Measurements from ENCODE around the gene SORCS2.
"Not testable (repeated sequence)": the region's sequence is repeated elsewhere in the genome, so short reads cannot be mapped to it uniquely, and the experiment has no call there.

Gene SORCS2

DNA sequence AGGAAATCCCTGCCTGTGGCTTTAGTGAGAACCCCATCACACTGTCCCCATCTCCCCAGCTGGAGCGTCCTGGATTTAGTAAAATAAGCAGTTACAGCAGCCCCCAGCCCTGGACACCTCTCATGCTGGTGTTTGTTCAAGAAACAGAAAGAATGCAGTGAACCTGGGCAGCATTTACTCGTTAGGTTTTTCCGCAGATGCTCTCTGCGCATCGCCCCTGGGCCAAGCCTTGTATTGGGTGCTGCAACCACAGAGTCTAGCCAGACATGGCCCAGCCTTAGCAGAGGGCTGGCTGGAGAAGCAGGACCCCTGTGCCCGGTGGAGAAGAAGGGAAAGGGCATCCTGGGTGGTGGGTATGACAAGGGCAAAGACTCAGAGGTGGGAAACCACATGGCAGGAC, 378.7 kb downstream of the SORCS2 start:
- no peak for DNase-seq

DNA sequence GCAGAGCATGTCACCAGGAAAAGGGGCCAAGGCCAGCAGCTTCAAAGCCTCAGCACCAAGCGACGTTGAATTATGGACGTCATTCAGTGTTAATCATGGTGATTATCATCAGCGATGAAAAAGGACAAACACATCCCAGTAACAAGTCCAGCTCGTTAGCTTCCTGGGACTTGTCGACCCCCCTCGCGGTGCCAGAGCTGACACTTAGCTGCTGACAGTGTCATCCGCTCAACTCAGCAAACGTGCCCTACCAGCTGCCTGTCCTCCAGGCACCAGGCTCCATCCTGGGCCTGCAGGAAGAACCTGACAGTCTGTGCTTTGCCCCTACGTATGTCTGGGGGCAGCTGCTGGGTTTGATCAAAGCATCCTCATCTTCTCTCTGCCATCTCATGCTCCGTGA, 379.4 kb downstream of the SORCS2 start:
- DNase-seq, result no peak

DNA sequence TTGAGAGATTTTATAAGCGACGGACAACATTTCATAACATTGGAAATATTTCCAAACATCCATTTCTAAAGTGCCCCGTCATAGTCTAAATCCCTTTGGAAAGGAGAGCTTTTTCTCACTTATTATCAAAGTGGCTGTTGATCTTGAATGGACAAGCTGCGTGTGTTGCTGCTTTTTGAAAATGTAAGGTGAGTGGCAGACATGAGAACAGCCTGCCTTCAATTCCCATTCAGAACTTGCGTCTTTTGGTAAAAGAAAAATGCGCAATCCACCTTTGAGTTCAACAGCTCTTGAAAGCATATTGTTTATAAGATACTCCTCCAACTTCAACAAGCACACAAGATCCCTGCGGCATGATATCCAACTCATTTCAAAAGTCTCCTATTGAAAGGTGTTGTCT, 380.6 kb downstream of the SORCS2 start:
- DNase-seq, result no peak

DNA sequence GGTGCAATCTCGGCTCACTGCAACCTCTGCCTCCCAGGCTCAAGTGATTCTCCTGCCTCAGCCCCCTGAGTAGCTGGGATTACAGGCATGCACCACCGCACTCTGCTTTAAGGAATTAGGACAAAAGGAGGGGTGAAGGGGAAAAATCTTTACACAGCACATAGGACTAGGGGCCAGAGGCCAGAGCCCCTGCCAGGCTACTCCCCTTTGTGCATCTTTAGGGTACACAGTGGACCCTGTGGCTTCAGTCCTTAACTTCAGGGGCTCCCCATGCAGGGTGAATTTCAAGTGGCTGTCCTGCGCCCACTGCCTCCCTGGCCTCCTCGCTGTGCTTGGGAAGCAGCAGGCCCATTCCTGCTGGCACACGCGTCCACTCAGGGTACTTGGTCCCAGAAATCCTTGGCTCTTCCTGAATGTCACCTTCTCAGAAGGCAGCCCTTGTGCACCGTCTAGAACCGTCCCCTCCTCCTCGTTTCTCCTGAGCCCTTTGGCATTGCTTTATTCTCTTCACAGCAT, 381.3 kb downstream of the SORCS2 start:
- DNase-seq, result no peak

DNA sequence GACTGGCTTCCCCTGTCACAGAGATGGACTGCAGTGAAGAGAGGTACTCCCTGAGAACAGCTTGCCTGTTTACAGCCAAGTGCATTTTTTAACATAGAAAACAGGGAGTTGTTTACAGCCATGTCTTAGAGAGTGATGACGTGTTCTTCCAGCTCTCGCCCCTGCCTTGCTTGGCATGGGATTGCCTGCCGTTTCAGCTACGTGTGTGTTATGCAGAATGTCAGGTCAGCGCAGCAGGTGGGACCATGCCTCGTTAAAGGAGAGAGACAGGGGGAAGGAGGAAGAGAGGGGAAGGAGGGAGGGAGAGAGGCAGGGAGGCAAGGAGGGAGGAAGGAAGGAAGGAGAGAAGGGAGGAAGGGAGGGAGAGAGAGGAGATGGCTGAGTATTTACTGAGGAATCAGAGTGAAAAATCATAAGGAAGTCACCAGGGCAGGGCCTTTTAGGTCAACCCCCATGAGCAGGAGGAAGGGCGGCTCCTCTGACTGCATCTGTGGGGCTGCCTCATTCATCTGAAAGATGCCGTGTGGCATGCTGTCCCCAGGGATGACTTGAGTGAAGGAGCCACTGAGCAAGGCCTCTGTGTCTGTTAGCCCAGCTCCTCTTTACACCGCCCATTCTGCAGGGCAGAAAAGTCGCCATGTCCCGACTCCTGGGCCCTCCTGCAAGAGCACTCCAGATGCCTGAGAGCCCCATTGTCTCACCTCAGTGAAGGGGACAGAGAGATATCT, 382.1 kb downstream of the SORCS2 start:
- no peak for DNase-seq

DNA sequence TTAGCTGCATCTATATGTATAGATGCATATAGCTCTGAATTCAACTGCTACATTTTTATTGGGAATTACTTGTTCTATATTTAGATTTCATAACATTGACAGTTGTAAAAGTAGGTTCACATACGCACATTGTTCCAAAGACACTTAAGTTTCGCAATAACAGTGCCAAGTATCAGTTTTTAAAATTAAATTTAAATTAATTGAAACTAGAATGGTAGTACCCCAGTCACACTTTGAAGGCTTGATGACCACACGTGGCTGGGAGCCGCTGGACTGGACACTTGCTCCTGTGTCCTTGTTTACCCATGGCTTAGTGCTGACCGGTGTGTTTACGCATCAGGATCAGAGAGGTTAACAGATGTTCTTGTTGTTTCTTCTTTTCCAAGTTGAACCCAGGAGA, 383.1 kb downstream of the SORCS2 start:
- no peak for DNase-seq

DNA sequence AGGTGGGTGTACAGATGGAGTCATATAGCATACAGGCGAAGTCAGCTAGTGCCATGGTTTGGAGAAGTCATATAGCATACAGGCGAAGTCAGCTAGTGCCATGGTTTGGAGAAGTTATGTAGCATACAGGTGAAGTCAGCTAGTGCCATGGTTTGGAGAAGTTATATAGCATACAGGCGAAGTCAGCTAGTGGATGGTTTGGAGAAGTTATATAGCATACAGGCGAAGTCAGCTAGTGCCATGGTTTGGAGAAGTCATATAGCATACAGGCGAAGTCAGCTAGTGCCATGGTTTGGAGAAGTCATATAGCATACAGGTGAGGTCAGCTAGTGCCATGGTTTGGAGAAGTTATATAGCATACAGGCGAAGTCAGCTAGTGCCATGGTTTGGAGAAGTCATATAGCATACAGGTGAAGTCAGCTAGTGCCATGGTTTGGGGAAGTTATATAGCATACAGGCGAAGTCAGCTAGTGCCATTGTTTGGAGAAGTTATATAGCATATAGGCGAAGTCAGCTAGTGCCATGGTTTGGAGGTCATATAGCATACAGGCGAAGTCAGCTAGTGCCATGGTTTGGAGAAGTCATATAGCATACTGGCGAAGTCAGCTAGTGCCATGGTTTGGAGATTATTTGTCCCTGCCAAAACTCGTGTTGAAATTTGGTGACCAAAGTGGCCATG, 385.2 kb downstream of the SORCS2 start:
- DNase-seq, result not testable (repeated sequence)

DNA sequence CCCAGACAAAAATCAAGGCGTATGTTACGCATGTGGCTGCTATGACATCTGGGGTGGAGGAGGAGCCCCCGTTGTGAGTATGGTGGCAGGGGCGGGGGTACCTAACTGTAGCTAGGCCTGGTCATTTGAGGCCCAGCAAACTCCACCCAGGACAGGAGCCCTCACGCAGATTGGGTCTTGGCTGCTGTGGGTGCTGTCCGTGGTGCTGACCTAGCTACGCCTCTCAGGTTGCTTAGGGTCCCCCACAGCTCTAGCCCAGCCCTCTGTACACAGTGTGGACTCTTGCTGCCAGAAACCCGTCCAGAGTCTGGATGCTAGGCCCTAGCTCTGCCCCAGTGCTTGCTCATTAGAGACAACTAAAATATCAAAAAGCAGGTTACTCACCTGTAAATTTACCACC, 389.1 kb downstream of the SORCS2 start:
- DNase-seq, result peak in 3 of 4 experiments; percentile 13 to 44 (median 40)

DNA sequence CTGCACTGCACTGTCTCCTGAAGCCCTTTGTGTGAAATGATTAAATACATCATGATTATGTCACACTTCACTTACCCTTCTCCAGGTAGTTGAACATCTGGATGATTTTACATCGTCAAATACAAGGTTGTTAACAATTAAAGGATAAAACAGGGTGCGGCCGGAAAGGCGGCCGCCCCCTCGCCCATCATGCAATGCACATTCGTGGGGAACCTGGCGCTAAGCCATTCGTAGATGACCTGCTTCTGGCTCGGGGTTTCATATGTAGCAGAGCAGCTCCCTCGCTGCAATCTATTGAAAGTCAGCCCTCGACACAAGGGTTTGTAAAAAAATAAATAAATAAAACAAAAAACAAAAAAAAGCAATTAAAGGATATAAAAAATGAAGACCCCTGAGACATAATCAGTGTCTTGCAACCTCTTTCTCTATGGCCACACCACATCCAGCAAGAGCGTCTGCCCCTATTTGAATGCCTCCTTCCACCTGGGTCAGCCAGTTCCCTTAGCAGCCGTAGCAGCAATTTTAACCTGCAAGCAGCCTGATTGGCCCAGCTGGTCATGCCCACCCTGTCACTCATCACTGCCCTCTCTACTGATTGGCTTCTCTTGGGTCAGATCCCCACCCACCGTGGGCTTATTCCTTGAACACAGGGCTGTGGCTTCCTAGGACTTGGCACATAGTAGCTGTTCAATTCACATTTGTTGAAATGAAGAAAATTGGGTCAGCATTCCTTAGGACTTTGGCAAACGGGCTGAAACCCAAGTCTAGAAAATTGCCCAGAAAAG, 390.2 kb downstream of the SORCS2 start:
- no peak for DNase-seq

DNA sequence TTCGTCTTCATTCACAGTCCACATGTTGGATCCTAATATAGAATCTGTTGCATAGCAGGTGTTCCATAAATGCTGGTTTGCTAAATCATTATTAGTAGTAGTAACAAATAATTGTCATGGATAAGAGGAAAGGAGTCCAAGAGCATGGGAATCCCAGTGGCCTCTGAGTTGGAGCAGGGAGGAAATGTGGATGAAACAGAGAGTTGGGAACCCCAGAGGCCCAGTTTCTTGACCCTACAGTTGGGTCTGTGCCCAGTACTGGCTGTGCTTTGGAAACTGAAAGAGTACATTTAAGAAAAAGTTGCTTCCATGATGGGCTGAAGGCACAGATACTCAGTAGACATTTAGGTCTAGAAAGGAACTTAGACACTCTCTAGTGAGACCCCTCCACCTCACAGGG, 391.8 kb downstream of the SORCS2 start:
- DNase-seq, result no peak

DNA sequence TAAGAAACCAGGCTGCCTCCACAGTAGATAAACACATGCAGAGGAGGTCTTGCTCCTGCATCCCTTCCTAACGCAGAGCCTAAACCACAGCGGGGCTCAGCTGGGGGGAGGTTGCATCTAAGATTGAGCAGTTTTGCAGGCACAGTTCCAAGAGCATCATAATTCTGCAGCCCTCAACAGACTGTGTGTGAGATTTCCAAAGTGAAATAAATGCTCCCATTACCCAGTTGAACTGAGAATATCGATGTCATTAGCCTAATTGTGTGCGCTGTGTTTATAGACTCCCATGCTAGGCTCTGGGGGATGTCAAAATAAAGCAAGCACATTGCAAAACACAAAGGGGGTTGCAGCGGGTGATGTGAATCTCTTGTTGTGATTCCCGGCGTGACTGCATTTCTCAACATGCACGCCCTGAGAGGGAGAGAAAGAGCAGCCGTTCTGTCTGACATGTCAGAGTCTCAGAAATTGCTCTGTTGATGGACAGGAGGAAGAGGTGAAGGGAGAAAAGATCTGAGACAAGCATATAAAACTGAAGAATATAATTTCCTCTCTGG, 392.3 kb downstream of the SORCS2 start:
- DNase-seq, result no peak

DNA sequence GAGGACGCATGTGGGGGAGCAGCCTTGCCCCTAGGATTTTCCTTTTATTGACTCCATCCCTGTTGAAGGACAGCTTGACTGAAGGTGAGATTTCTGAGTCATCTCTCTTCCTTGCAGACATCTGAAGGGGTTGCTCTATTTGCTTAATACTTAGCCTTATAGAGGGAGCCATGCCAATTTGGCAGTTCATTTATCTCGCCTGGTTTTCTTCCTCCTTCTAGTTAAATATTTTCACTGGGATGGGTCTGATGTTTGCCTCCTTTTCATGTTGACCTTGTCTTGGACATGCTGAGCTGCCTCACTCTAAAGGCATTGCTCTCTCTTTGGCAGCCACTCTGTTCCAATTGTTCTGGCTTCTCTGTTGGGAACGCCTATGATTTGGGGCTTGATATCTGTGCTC, 393.4 kb downstream of the SORCS2 start:
- no peak for DNase-seq

DNA sequence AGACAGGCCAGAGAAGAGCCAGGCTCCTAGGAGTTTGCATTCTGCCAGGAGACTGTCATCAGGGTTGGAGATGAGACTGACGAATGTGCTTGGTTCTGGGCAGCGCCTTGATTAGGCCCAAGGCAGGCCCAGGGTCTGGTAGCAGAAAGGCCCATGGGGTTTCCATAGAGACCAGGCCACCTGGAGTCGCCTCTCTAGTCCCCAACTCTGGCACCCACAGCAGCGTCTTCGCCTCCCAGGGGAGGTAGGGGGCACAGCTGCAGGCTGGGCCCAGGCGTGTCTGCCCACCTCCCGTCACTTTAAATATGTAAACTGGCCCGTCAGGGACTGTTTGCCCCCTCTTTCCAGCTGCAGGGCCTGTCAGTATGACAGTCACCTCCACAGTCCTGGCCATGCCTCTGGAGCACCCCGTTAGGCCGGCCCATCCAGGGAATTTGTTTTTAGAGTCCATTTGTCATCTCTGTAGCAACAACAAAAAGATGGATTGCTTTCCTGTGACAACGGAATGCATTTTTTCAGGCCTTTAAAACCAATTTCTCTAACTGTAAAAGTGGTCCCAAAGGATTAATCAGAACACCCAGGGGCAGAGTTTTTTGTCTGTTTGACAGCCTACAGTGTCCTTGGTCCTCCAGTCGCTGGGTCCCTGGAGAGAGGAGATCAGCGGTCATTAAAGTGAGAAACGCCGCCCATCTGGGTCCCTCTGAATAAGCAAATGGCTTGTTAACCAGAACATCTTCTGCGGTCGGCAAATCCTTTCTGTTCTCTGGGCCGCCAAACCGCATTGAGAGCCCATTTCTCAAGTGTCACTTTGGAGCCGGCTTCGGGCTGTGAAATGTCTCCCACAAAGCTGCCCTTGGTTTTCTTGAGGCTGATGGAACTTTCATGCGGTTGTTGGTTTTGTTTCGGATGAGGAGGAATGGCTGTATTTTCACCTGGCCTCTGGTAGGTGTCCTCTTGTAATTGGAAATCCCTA, 395.4 kb downstream of the SORCS2 start:
- no peak for DNase-seq

DNA sequence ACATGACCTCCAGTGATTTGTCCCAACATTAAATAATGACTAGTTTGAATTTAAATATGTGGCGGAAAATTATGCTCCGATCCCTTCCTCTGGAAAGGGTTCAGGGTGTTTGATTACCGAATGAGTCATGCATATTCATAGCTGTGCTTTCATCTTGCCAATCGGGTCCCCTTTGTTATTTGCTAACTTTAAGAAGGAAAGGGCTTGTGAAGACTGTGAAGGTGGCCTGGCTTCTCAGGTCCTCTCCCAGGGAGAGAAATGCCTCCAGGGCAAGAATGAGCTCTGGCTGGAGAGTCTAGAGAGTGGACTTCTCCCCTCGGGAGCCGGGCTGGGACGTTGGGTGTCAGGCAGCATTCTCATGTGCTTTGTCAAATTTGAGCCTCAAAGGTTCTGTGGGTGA, 397.9 kb downstream of the SORCS2 start:
- no peak for DNase-seq

DNA sequence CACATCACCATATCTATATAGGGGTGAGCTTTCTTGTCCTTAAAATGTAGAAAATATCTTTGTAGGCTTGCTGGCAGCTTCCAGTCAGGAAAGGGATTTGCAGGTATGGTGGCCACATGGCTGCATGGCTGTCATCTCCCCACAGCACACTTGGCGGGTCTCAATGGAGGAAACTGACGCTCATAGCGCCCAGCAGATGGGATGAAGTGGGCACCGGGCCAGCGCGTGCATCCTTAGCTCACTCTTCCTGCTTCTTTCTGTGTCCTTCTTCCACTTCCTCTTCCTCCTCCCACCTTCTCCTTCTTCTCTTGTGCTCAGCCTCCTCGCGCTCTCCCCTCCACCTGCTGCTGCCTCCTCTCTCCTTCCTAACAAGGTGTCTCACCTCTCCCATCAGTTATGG, 398.6 kb downstream of the SORCS2 start:
- no peak for DNase-seq

DNA sequence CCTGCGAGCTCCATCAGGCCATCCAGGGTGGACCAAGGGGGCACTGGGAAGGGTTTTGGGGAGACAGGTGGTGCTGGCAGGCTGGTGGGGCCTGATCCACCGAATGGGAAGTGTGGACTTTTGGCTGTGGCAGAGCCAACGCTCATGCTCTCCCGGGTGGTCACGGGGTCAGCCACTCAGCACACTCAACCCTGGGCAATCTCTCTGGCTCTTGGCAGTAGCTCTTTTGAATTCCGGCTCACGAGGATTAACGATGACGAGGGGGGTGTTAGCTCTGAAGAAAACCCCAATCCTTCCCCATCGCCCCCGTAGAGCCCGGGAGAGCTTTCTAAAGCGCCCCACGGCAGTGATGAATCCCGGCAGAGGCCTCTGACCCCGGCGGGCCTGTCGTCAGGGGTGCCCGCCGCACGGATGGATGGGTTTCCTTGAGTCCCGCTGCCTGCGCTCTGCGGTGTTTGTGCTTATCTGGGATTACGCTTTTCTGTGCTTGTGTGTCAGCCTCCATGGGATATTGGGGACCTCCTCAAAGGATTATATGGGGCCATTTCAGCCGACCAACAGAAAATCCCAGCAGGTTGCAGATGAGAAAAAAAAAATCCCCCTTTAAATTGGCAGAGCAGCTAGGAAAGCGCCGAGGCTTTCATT, 399.2 kb downstream of the SORCS2 start:
- no peak for DNase-seq

DNA sequence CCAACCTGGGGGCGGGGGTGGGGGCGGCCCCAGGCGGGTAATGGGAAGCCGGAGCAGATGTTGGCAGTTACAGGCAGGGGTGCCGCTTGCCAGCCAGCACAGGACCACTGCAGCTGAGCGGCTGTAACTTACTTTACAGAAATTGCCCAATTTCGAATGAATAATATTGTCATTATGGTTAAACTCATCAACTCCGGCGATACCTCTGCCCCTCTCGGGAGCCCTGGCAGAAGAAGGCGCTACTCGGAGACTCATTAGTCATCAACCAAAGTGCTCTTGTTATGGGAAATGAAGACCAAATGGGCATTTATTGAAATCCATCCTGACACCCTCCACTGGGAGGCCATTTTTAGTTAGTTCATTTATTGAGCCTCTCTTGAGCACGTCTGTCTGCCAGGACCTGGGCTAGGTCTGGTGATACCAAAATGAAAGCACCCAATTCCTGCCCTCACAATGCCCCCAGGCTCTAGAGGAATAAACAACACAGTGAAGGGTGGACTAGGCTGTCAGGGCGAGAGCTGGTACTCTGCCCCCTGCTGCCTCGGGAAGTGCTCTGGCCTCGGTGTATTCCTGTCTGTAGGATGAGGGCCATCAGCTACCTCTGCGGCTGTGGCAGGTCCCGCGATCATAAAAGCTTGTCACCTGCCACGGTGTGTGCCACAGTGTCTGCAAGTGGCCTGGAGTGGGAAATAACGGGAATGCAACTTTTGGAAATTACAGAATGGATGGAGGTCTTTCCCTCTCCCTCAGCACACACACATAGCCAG, 401.5 kb downstream of the SORCS2 start:
- no peak for DNase-seq

DNA sequence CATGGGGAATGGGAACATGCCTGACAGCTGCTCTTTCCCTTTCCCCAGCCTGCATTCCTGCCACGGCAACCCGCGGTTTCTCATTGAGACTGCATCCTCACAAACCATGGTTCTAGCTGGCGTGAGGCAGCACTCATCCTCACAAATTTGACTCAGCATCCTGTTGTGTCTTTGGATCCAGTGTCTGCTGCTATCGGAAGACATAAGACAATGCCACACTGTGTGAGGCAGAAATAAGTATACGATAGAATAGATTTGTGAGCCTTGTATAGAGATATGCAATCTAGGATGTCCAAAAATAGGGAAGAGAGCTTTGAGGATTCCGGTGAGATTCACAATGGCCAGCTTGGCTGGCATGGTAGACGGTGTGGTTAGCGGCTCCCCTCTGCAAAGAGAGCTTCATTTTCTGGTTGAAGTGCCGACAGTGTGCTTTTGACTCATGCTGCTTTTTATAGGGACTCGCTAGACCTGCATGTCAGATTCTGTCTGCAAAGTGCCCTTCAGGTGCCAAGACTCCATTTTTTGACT, 403.7 kb downstream of the SORCS2 start:
- DNase-seq, result no peak

DNA sequence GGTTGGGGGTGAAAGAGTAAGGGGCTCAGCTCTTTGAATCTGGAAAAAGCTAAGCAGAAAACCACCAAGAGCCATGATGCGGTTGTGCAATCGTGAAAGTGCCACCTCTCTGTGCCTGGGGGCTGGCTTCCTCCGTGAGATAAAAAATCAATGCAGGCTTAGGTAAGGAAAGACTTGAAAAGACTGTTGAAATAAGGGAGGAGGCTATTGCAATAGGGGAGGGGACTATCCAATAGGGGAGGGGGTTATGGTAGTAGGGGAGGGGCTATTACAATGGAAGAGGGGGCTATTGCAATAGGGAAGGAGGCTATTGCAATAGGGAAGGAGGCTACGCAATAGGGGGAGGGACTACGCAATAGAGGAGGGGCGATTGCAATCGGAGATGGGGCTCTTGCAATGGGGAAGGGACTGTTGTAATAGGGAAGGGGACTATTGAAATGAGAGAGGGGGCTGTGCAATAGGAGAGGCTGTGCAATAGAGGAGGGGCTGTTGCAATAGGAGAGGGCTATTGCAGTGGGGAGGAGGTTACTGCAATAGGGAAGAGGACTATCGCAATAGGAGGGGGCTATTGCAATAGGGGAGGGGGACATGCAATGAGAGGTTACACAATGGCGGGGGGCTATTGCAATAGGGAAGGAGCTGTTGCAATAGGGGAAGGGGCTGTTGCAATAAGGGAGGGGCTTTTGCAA, 404.7 kb downstream of the SORCS2 start:
- peak in 2 of 4 experiments; percentile 2 to 11 for DNase-seq
